GM21381 (cell line): ENCODE results near the gene PTPRN.
A peak's percentile ranks its signal among the peaks of the same experiment; 100 is the strongest.
"Not testable (repeated sequence)": the region's sequence is repeated elsewhere in the genome, so short reads cannot be mapped to it uniquely, and the experiment has no call there.

Source experiments
- ATAC-seq: cut with Tn5 transposase; IDR thresholded peaks from one replicate; pipeline ENCODE4 v1.9.1; 2021; ENCODE audit warnings: mild to moderate bottlenecking, moderate library complexity; ENCODE audit not compliant: unreplicated experiment

The PTPRN gene

GRCh38 chr2:219271021-219271420 lies 38.2 kb downstream of the PTPRN start:
- no peak for ATAC-seq

GRCh38 chr2:219270055-219270372 lies 39.2 kb downstream of the PTPRN start:
- ATAC-seq: no peak

DNA sequence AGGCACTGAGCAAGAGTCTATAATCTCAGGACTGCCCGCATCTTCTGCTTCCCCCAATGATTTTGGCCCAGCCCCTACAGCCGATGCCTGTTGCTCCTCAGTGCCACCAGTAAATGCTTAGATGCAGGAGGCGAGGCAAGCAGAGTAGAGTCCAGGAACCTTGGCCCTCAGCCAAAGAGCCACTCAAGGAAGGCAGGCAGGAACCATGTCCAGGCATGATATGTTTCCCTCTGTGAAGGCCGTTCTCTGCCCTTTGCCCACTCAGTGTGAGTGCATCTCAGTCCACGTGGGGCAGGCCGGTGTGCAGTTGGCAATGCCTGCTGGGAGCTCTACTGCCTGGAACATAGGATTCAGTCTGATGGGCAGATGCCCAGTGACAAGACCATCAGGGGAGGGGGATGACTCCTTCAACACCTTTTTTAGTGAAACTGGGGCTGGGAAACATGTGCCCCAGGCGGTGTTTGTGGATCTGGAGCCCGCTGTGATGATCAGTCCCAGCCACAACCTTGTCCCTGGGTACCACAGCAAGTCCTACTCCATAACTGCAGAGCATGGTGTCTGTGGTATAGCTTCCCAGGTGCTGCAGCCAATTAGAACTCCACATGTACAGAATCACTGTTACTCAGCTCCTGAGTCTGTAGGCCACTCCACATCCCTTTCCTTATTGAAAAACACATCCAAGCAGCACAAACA lies 39.7 kb downstream of the PTPRN start:
- no peak for ATAC-seq

DNA sequence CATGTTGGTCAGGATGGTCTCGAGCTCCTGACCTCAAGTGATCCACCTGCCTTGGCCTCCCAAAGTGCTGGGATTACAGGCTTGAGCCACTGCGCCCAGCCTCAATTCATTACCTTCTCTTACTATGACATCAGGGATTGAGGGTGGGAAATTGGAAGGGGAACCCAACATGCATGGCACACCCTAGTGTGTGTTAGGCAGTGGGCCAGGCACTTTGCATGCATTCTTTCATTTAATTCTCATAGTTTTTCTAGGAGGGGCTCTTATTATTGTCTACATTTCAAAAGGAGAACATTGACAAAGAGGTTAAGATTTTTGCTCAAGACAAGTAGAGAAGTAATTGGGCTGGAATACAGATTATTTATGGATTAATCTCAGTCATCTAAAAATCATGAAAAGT lies 40.9 kb downstream of the PTPRN start:
- ATAC-seq: no peak

- ATAC-seq: no peak
These were observed 42.3 kb downstream of the PTPRN start for GRCh38 chr2:219266886-219267285.

DNA sequence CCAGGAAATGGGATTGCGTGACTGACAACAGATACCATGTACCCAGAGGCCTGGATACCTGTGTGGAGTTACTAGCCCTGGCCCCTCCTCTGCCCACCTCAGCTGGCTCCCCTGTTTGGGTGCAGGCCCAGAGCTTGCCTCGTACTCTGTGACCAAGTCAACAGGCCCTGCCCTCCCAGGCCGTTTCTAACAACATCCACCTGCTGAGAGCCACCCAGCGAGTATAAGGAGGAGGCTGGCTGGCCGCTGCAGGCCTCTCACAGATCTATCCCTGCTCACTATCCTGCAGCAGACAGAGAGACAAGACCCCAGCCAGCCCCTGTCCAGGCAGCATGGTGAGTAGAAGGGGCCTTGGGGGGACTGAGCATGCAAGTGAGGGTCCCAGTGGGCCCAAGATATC lies 43.0 kb downstream of the PTPRN start:
- no peak for ATAC-seq

- no peak for ATAC-seq
These were observed 48.0 kb downstream of the PTPRN start for GRCh38 chr2:219261024-219261855.

GRCh38 chr2:219258942-219259341 lies 50.3 kb downstream of the PTPRN start:
- not testable (repeated sequence) for ATAC-seq

- peak; percentile 31 for ATAC-seq
These were observed 54.5 kb downstream of the PTPRN start for GRCh38 chr2:219254590-219255201.

GRCh38 chr2:219253753-219254589 lies 55.2 kb downstream of the PTPRN start, which contains the start of gene TUBA4A:
TSS of gene TUBA4A (minus strand) at chr2:219253918. CDS start at chr2:219253858, 60 bp downstream.
- peak; percentile 48 for ATAC-seq

DNA sequence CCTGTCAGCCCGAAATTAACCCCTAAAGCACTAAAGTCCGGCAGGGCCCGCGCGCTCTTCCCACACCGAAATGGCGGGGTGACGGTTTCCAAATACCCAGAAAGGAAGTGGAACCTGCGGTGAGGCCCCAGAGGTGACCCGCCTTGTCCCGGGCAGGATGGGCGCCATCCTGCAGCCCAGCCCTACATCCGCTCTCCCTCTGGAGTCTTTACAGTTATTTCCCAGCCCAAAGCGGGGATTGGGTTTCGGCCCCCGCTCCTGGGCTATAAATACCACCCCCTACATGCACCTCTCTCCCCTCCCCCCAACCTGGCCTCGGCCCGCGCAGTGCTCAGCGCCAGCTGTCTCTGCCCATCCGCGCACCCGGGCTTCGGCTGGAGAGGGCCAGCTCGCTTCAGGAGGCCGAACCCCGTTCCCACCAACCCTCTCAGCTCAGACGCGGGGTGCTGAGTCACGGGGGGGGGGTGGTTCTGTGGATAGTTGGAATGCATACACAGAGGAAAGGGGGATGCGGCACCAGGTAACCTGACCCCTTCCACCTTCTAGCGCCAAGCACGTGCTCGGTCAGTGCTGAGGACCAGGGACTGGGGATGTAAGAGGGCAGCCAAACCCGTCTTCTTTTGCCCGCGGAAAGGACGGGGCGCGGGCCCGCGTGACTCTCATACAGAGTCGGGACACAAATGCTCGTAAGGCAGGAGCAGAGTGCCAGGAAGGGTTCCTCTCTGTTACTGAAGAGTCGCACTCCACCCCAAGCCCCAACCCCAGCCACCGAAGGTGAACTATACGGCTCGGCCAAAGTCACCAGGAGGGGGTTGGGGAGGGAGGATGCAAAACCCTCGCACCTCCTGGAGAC lies 56.1 kb downstream of the PTPRN start, which contains the start of gene TUBA4B:
Gene TUBA4B, plus strand, starts transcription at position 344 of the 853 bp plus-strand sequence. Its CDS starts 165 bp downstream, at position 509.
- ATAC-seq: peak; percentile 20

DNA sequence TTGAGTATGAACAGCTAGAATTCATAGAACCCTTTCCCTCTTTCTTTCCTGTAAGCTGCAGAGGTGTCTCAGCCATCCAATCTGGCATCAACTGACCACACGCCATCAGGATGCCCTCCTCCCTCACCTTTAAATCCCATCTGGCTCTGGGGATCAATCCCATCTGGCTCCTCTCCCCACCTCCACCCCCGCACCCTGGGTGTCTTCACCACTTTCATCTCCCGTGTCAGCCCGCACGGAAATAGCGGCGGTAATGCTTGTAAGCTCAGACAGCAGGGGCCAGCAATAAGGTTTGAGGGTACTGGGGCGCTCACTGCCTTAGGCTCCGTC lies 56.7 kb downstream of the PTPRN start:
- no peak for ATAC-seq

GRCh38 chr2:219252084-219252483 lies 57.1 kb downstream of the PTPRN start:
- ATAC-seq: no peak

- no peak for ATAC-seq
These were observed 57.5 kb downstream of the PTPRN start for GRCh38 chr2:219251656-219252055.

GRCh38 chr2:219250049-219250781 lies 59.0 kb downstream of the PTPRN start:
- ATAC-seq: no peak

DNA sequence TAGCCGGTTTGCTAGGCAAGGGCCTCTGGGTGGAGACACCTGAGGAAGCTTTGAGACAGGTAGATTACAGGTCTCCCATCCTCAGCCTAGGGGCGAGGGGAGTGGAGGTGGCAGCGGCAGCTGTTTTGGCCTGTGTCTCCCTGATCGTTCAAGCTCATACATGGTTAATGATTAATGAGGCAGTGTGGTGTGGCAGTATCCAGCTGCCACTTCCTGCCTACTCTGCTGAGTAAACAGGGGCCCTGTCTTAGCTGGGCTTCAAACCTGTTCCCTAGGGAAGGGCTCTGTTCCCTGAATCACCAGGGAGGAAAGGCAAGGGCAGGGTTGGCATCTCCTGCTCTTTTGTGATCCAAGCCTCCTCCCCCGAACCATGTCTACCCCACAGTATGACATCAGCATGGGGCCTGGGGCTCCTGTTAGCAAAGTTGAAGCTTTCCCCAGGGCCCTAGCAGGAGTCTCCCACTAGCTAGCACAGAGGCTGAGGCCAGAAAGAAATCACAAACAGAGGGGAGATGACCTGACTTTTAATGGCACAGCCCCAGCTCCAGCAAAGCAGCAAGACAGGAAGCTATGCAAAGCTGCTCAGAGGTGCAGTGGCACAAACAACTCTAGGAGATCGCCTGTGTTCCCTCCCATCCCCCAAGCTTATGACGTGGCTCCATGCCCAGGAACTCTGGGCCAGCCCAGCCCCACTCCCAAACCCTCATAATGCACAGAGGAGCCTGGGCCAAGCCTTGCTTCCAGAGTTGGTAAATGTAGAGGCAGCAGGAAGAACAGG lies 59.8 kb downstream of the PTPRN start:
- peak; percentile 38 for ATAC-seq

DNA sequence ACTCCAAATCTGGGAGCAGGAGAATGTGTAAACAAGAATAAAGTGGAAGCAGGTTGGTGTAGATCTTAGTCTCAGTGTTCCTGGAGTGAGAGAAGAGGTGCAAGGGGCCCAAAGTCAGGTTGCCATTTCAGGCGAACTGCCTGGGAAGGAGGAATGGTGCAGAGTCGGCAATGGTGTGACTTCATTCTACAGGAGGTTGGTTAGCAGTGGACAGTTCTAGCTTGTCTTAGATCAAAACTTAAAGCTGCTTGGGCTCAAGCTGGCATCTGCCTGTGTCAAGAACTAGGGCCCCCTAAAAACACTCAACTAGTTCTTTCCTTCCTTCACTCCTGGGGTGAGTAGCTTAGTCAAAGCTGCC lies 60.4 kb downstream of the PTPRN start:
- ATAC-seq: no peak
